ENCODE results near the gene ST6GALNAC6.

GRCh38 chr9:127919253-127919815 is 19.9 kb upstream of the ST6GALNAC6 start:
- no peak for TF ChIP-seq CTCF (IDR thresholded peaks at IDR 0.05; ENCODE audit: low read depth, low read length)
- TF ChIP-seq POLR2A (IDR thresholded peaks at IDR 0.05; ENCODE audit: extremely low read depth, insufficient read length) = no peak
